SU-DHL-6 (cell line): ENCODE data around the gene SNX3.
"Not testable (repeated sequence)": the region's sequence is repeated elsewhere in the genome, so short reads cannot be mapped to it uniquely, and the experiment has no call there.

Source experiments
- H2AFZ ChIP-seq: fragments of 200-600 bp; sonication (generic); 2 replicates; pipeline ENCODE4 v1.6.1; 2014; ENCODE audit warnings: low read depth, mild to moderate bottlenecking, moderate library complexity, mixed read lengths, antibody characterized with exemption, low read length; ENCODE audit not compliant: severe bottlenecking
- H3F3A ChIP-seq: fragments of 200-600 bp; shearing (Covaris generic); 2 replicates; pipeline ENCODE4 v1.6.0; 2016; ENCODE audit warnings: antibody characterized with exemption, mild to moderate bottlenecking; ENCODE audit not compliant: insufficient read depth
- H3K27ac ChIP-seq: fragments of 200-600 bp; sonication (generic); 2 replicates; pipeline ENCODE4 v1.5.1; 2016; ENCODE audit warnings: low read depth, mild to moderate bottlenecking, low read length, moderate library complexity, mixed read lengths
- H3K27me3 ChIP-seq: fragments of 200-600 bp; sonication (generic), shearing (Covaris generic); 2 replicates; pipeline ENCODE4 v1.6.0; 2014; ENCODE audit warnings: mild to moderate bottlenecking, low read length
- H3K36me3 ChIP-seq: fragments of 200-600 bp; sonication (generic); 2 replicates; pipeline ENCODE4 v1.6.1; 2014; ENCODE audit warnings: mild to moderate bottlenecking, low read length, mixed read lengths
- H3K4me2 ChIP-seq: fragments of 300-600, 200-600 bp; shearing (Covaris generic), sonication (generic); 2 replicates; pipeline ENCODE4 v1.6.0; 2014; ENCODE audit warnings: low read length, low read depth, mild to moderate bottlenecking; ENCODE audit not compliant: poor library complexity, severe bottlenecking
- H3K4me3 ChIP-seq: fragments of 200-600 bp; sonication (generic); 2 replicates; pipeline ENCODE4 v1.5.1; 2014; ENCODE audit warnings: antibody characterized with exemption, low read length, mild to moderate bottlenecking, mixed read lengths; ENCODE audit not compliant: insufficient read depth, poor library complexity, severe bottlenecking
- H3K79me2 ChIP-seq: fragments of 200-600 bp; sonication (generic); 2 replicates; pipeline ENCODE4 v1.6.1; 2014; ENCODE audit warnings: mild to moderate bottlenecking, low read length, moderate library complexity; ENCODE audit not compliant: insufficient read depth
- H3K9ac ChIP-seq: fragments of 200-600 bp; sonication (generic); 2 replicates; pipeline ENCODE4 v1.7.0; 2014; ENCODE audit warnings: mild to moderate bottlenecking, low read length
- H3K9me2 ChIP-seq: fragments of 200-600 bp; sonication (generic); replicated peaks from 2 replicates; pipeline ENCODE4 v1.6.1; 2014; ENCODE audit warnings: low read length; ENCODE audit not compliant: insufficient read depth
- H3K9me3 ChIP-seq: fragments of 200-600 bp; sonication (generic); 2 replicates; pipeline ENCODE4 v1.6.1; 2014; ENCODE audit warnings: low read length, mixed read lengths; ENCODE audit not compliant: insufficient read depth
- H4K20me1 ChIP-seq: fragments of 200-600 bp; sonication (generic); 2 replicates; pipeline ENCODE4 v1.6.1; 2014; ENCODE audit warnings: low read depth, mild to moderate bottlenecking, antibody characterized with exemption, low read length, moderate library complexity, mixed read lengths
- CTCF ChIP-seq: fragments of 200-600 bp; sonication (generic); IDR thresholded peaks from one replicate; pipeline ENCODE4 v1.5.1; 2017; ENCODE audit warnings: antibody characterized with exemption, mild to moderate bottlenecking, low read length, moderate library complexity; ENCODE audit not compliant: insufficient read depth, poor library complexity, severe bottlenecking
- EZH2phosphoT487 ChIP-seq: fragments of 200-600 bp; sonication (generic), shearing (Covaris generic); conservative IDR thresholded peaks from 2 replicates; pipeline ENCODE4 v1.6.1; 2018; ENCODE audit warnings: mild to moderate bottlenecking, antibody characterized with exemption, low read length, moderate library complexity, mixed read lengths

The SNX3 gene

GRCh38 chr6:108294297-108294726 lies 33.5 kb upstream of the SNX3 start:
- H3K36me3 ChIP-seq = no peaks in the 10 kb centered on the region
- peak overlapping the region; percentile 82 for H3K4me3 ChIP-seq
- peaks cover 3% of the 10 kb centered on the region; the same call in 1 of the 2 replicates for H3K79me2 ChIP-seq
- no peaks in the 10 kb centered on the region for H4K20me1 ChIP-seq
- H3K27ac ChIP-seq = peak overlapping the region; percentile 70
- H3K9me3 ChIP-seq = no peaks in the 10 kb centered on the region
- no peaks in the 10 kb centered on the region for H3K27me3 ChIP-seq
- H3K9me2 ChIP-seq = no peaks in the 10 kb centered on the region
- TF ChIP-seq CTCF (no peak), EZH2phosphoT487 (no peak)
- H3K9ac ChIP-seq = peak overlapping the region; percentile 89
- peak overlapping the region; percentile 98 for H2AFZ ChIP-seq
- H3K4me2 ChIP-seq = peak overlapping the region; percentile 72
- H3F3A ChIP-seq = peaks cover 14% of the 10 kb centered on the region; the same call in 1 of the 2 replicates

GRCh38 chr6:108293527-108294296 lies 32.9 kb upstream of the SNX3 start:
- Histone ChIP-seq H3F3A (peaks cover 14% of the 10 kb centered on the region; the same call in 1 of the 2 replicates), H3K27ac (no peak overlapping the region), H3K4me2 (peak overlapping the region; percentile 72), H3K4me3 (peak overlapping the region; percentile 82), H3K9me3 (no peaks in the 10 kb centered on the region), H3K27me3 (no peaks in the 10 kb centered on the region), H3K79me2 (peaks cover 3% of the 10 kb centered on the region; the same call in 1 of the 2 replicates), H3K9ac (no peak overlapping the region), H2AFZ (peak overlapping the region; percentile 98), H3K9me2 (no peaks in the 10 kb centered on the region), H4K20me1 (no peaks in the 10 kb centered on the region), H3K36me3 (no peaks in the 10 kb centered on the region)
- no peak for TF ChIP-seq CTCF
- no peak for TF ChIP-seq EZH2phosphoT487

GRCh38 chr6:108292561-108292960 lies 31.7 kb upstream of the SNX3 start:
- H3K9me3 ChIP-seq, H3K27ac ChIP-seq, H3K36me3 ChIP-seq, H3K79me2 ChIP-seq, H2AFZ ChIP-seq, H3K9ac ChIP-seq, H3K27me3 ChIP-seq, H3K4me3 ChIP-seq, H3K9me2 ChIP-seq, H3K4me2 ChIP-seq, H4K20me1 ChIP-seq: not testable (repeated sequence)
- H3F3A ChIP-seq = peaks cover 14% of the 10 kb centered on the region; the same call in 1 of the 2 replicates

DNA sequence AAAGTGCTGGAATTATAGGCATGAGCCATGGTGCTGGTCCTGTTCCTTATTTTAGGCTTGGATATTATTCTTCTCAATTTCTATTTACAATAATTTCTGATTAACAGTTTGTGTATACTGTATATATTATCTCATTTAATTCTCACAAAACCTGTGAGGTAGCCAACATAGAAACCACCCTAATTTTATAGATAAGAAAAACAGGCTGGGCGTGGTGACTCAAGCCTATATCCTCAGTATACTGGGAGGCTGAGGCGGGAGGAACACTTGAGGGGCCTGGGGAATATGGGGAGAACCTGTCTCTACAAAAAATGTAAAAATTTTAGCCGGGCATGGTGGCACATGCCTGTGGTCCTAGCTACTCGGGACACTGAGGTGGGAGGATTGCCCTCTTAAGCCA lies 30.3 kb upstream of the SNX3 start:
- Histone ChIP-seq H3K36me3 (no peaks in the 10 kb centered on the region), H3K27ac (no peak overlapping the region), H3K4me3 (no peak overlapping the region), H3K9me3 (no peaks in the 10 kb centered on the region), H3K4me2 (no peak overlapping the region), H3F3A (peaks cover 8% of the 10 kb centered on the region; the same call in 1 of the 2 replicates), H3K9ac (no peak overlapping the region), H4K20me1 (no peaks in the 10 kb centered on the region), H2AFZ (no peak overlapping the region), H3K79me2 (no peaks in the 10 kb centered on the region; the same call in 1 of the 2 replicates), H3K27me3 (no peaks in the 10 kb centered on the region), H3K9me2 (no peaks in the 10 kb centered on the region)
- TF ChIP-seq CTCF = no peak
- TF ChIP-seq EZH2phosphoT487 = no peak
